SK-N-SH treated with all-trans-retinoic acid at 6 μM for 48 hours (cell line): ENCODE results near the gene KMT5B.

Experiments
- ATAC-seq: fragments of 200-7000 bp; cut with Tn5 transposase; 3 replicates; pipeline ENCODE4 v1.9.1; 2020; ENCODE audit warnings: mild to moderate bottlenecking, moderate library complexity
- ARNTL ChIP-seq: fragments of 450-650 bp; formaldehyde crosslinking; IDR thresholded peaks from 2 replicates; pipeline ENCODE4 v1.5.0; 2020; ENCODE audit warnings: low read depth, mild to moderate bottlenecking, moderate library complexity, borderline replicate concordance
- BACH2 ChIP-seq: fragments of 250-450 bp; sonication (Bioruptor Pico); IDR thresholded peaks from 2 replicates; pipeline ENCODE4 v1.9.0; 2021; ENCODE audit warnings: mild to moderate bottlenecking, borderline replicate concordance
- CSDC2 ChIP-seq: fragments of 250-450 bp; sonication (Bioruptor Pico); IDR thresholded peaks from 2 replicates; pipeline ENCODE4 v1.5.0; 2020; ENCODE audit warnings: mild to moderate bottlenecking, moderate library complexity
- ESRRG ChIP-seq: fragments of 250-450 bp; sonication (Bioruptor Pico); IDR thresholded peaks from 2 replicates; pipeline ENCODE4 v1.6.1; 2021; ENCODE audit warnings: mild to moderate bottlenecking
- GLIS3 ChIP-seq: fragments of 250-450 bp; sonication (Bioruptor Pico); IDR thresholded peaks from 2 replicates; pipeline ENCODE4 v1.5.0; 2020; ENCODE audit warnings: mild to moderate bottlenecking, moderate library complexity
- ISL1 ChIP-seq: fragments of 250-450 bp; sonication (Bioruptor Pico); IDR thresholded peaks from 2 replicates; pipeline ENCODE4 v2.1.2; 2022; ENCODE audit warnings: mild to moderate bottlenecking, moderate library complexity
- OSR1 ChIP-seq: fragments of 250-450 bp; sonication (Bioruptor Pico); IDR thresholded peaks from 2 replicates; pipeline ENCODE4 v1.8.0; 2022; ENCODE audit warnings: moderate library complexity, mild to moderate bottlenecking, inconsistent platforms
- PPARA ChIP-seq: fragments of 250-450 bp; sonication (Bioruptor Pico); IDR thresholded peaks from 2 replicates; pipeline ENCODE4 v1.5.0; 2020; ENCODE audit warnings: mild to moderate bottlenecking, borderline replicate concordance
- TCF4 ChIP-seq: fragments of 250-450 bp; sonication (Bioruptor Pico); IDR thresholded peaks from 2 replicates; pipeline ENCODE4 v1.8.0; 2021; ENCODE audit warnings: mild to moderate bottlenecking, moderate library complexity, borderline replicate concordance
- TOX ChIP-seq: fragments of 250-450 bp; sonication (Bioruptor Pico); IDR thresholded peaks from 2 replicates; pipeline ENCODE4 v1.8.0; 2021; ENCODE audit warnings: mild to moderate bottlenecking, moderate library complexity, borderline replicate concordance
- ZC3H10 ChIP-seq: fragments of 250-450 bp; sonication (Bioruptor Pico); IDR thresholded peaks from 2 replicates; pipeline ENCODE4 v1.5.1; 2021; ENCODE audit warnings: mild to moderate bottlenecking, moderate library complexity
- ZFP3 ChIP-seq: fragments of 250-450 bp; sonication (Bioruptor Pico); IDR thresholded peaks from 2 replicates; pipeline ENCODE4 v1.5.0; 2020; ENCODE audit warnings: mild to moderate bottlenecking, moderate library complexity
- ZNF565 ChIP-seq: fragments of 450-650 bp; formaldehyde crosslinking; conservative IDR thresholded peaks from 2 replicates; pipeline ENCODE4 v1.5.0; 2020; ENCODE audit warnings: low read depth, mild to moderate bottlenecking, moderate library complexity
- ZNF70 ChIP-seq: fragments of 450-650 bp; formaldehyde crosslinking; IDR thresholded peaks from 2 replicates; pipeline ENCODE4 v1.5.0; 2020; ENCODE audit warnings: mild to moderate bottlenecking, moderate library complexity
- ZNF8 ChIP-seq: fragments of 450-650 bp; formaldehyde crosslinking; IDR thresholded peaks from 2 replicates; pipeline ENCODE4 v1.5.0; 2020; ENCODE audit warnings: mild to moderate bottlenecking, moderate library complexity
- TF ChIP-seq, protein P1 (sequence below): fragments of 250-450 bp; sonication (Bioruptor Pico); IDR thresholded peaks from 2 replicates; pipeline ENCODE4 v1.5.0; 2020; ENCODE audit warnings: mild to moderate bottlenecking, moderate library complexity
- TF ChIP-seq, protein P2 (sequence below): fragments of 250-450 bp; sonication (Bioruptor Pico); IDR thresholded peaks from 2 replicates; pipeline ENCODE4 v1.8.0; 2020; ENCODE audit warnings: mild to moderate bottlenecking, moderate library complexity, borderline replicate concordance
- TF ChIP-seq, protein P3 (sequence below): fragments of 250-450 bp; sonication (Bioruptor Pico); IDR thresholded peaks from 2 replicates; pipeline ENCODE4 v1.8.0; 2021; ENCODE audit warnings: low read depth, mild to moderate bottlenecking, moderate library complexity, borderline replicate concordance
- TF ChIP-seq, protein P4 (sequence below): fragments of 250-450 bp; sonication (Bioruptor Pico); IDR thresholded peaks from 2 replicates; pipeline ENCODE4 v1.5.1; 2020; ENCODE audit warnings: low read depth, mild to moderate bottlenecking, moderate library complexity
- TF ChIP-seq, protein P5 (sequence below): fragments of 250-450 bp; sonication (Bioruptor Pico); IDR thresholded peaks from 2 replicates; pipeline ENCODE4 v1.5.1; 2021; ENCODE audit warnings: mild to moderate bottlenecking, moderate library complexity

Gene KMT5B

DNA sequence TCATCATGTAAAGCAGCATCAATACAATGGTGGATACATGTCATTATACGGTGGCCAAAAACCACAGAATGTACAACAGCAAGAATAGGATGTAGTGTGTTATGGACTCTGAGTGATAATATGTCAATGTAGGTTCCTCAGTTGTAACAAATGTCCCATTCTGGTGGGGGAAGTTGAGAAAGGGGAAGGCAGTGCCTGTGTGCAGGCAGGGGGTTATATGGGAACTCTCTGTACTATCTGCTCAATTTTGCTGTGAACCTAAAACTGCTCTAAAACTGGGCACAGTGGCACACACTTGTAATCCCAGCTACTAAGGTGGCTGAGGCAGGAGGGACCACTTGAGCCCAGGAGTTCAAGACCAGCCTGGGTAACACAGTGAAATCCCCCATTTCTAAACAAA is 97.8 kb downstream of the KMT5B start:
- TF ChIP-seq PPARA (CRISPR knock-in tag): no peak
- ATAC-seq: no peak

DNA sequence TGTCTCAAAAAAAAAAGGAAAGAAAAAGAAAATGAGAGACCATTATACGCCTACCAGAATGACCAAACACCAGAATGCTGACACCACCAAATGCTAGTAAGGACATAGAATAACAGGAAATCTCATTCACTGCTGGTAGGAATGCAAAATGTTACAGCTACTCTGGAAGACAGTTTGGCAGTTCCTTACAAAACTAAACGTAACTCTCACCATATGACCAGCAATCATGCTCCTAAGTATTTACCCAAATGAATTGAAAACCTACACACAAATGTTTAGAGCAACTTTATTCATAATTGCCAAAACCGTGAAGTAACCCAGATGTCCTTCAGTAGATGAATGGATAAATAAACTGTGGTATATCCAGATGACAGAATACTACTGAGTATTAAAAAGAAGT is 99.1 kb downstream of the KMT5B start:
- TF ChIP-seq ESRRG (CRISPR knock-in tag) (no peak), ZNF8 (CRISPR knock-in tag) (peak; percentile 78), BACH2 (no peak)
- peak; percentile 51 for ATAC-seq

DNA sequence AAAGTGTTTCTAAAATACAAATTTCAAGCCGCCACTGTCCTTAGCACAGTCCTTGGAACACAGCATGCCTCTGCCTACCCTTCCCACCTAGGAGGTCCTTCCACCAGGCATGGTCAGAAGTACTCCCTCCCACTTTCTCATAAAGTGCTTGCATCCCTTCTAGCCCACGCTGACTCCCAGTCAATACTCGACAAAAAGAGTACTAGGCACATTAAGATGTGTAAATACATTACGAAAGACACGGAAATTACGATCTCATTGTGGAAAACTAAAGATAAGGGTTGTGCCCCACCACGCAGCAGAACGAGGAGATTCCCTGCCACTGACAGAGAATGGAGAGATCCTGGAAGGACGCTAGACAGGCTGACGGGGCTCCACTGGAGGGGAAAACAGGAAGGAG is 105.4 kb downstream of the KMT5B start:
- TF ChIP-seq ZNF8 (CRISPR knock-in tag) (no peak), ISL1 (CRISPR knock-in tag) (no peak), BACH2 (no peak), ZFP3 (CRISPR knock-in tag) (no peak), PPARA (CRISPR knock-in tag) (no peak), ESRRG (CRISPR knock-in tag) (no peak), OSR1 (CRISPR knock-in tag) (no peak), CSDC2 (CRISPR knock-in tag) (no peak), ZNF565 (CRISPR knock-in tag) (no peak), GLIS3 (no peak), TCF4 (no peak), ZNF70 (CRISPR knock-in tag) (no peak), ARNTL (CRISPR knock-in tag) (no peak), TOX (CRISPR knock-in tag) (no peak), ZC3H10 (CRISPR knock-in tag) (no peak)
- TF ChIP-seq, protein P1, sequence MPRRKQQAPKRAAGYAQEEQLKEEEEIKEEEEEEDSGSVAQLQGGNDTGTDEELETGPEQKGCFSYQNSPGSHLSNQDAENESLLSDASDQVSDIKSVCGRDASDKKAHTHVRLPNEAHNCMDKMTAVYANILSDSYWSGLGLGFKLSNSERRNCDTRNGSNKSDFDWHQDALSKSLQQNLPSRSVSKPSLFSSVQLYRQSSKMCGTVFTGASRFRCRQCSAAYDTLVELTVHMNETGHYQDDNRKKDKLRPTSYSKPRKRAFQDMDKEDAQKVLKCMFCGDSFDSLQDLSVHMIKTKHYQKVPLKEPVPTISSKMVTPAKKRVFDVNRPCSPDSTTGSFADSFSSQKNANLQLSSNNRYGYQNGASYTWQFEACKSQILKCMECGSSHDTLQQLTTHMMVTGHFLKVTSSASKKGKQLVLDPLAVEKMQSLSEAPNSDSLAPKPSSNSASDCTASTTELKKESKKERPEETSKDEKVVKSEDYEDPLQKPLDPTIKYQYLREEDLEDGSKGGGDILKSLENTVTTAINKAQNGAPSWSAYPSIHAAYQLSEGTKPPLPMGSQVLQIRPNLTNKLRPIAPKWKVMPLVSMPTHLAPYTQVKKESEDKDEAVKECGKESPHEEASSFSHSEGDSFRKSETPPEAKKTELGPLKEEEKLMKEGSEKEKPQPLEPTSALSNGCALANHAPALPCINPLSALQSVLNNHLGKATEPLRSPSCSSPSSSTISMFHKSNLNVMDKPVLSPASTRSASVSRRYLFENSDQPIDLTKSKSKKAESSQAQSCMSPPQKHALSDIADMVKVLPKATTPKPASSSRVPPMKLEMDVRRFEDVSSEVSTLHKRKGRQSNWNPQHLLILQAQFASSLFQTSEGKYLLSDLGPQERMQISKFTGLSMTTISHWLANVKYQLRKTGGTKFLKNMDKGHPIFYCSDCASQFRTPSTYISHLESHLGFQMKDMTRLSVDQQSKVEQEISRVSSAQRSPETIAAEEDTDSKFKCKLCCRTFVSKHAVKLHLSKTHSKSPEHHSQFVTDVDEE (CRISPR knock-in tag): no peak
- TF ChIP-seq, protein P2, sequence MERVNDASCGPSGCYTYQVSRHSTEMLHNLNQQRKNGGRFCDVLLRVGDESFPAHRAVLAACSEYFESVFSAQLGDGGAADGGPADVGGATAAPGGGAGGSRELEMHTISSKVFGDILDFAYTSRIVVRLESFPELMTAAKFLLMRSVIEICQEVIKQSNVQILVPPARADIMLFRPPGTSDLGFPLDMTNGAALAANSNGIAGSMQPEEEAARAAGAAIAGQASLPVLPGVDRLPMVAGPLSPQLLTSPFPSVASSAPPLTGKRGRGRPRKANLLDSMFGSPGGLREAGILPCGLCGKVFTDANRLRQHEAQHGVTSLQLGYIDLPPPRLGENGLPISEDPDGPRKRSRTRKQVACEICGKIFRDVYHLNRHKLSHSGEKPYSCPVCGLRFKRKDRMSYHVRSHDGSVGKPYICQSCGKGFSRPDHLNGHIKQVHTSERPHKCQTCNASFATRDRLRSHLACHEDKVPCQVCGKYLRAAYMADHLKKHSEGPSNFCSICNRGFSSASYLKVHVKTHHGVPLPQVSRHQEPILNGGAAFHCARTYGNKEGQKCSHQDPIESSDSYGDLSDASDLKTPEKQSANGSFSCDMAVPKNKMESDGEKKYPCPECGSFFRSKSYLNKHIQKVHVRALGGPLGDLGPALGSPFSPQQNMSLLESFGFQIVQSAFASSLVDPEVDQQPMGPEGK (CRISPR knock-in tag): no peak
- TF ChIP-seq, protein P3, sequence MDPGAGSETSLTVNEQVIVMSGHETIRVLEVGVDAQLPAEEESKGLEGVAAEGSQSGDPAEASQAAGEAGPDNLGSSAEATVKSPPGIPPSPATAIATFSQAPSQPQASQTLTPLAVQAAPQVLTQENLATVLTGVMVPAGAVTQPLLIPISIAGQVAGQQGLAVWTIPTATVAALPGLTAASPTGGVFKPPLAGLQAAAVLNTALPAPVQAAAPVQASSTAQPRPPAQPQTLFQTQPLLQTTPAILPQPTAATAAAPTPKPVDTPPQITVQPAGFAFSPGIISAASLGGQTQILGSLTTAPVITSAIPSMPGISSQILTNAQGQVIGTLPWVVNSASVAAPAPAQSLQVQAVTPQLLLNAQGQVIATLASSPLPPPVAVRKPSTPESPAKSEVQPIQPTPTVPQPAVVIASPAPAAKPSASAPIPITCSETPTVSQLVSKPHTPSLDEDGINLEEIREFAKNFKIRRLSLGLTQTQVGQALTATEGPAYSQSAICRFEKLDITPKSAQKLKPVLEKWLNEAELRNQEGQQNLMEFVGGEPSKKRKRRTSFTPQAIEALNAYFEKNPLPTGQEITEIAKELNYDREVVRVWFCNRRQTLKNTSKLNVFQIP (CRISPR knock-in tag): no peak
- TF ChIP-seq, protein P4, sequence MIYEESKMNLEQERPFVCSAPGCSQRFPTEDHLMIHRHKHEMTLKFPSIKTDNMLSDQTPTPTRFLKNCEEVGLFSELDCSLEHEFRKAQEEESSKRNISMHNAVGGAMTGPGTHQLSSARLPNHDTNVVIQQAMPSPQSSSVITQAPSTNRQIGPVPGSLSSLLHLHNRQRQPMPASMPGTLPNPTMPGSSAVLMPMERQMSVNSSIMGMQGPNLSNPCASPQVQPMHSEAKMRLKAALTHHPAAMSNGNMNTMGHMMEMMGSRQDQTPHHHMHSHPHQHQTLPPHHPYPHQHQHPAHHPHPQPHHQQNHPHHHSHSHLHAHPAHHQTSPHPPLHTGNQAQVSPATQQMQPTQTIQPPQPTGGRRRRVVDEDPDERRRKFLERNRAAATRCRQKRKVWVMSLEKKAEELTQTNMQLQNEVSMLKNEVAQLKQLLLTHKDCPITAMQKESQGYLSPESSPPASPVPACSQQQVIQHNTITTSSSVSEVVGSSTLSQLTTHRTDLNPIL: no peak
- TF ChIP-seq, protein P5, sequence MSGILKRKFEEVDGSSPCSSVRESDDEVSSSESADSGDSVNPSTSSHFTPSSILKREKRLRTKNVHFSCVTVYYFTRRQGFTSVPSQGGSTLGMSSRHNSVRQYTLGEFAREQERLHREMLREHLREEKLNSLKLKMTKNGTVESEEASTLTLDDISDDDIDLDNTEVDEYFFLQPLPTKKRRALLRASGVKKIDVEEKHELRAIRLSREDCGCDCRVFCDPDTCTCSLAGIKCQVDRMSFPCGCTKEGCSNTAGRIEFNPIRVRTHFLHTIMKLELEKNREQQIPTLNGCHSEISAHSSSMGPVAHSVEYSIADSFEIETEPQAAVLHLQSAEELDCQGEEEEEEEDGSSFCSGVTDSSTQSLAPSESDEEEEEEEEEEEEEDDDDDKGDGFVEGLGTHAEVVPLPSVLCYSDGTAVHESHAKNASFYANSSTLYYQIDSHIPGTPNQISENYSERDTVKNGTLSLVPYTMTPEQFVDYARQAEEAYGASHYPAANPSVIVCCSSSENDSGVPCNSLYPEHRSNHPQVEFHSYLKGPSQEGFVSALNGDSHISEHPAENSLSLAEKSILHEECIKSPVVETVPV (CRISPR knock-in tag): no peak
- ATAC-seq: no peak
